HEK293 (cell line): ENCODE measurements around the gene PEPD.

Experiments used
- CTCF ChIA-PET: fragments of 350-600 bp; formaldehyde crosslinking; extraction: SDS; loops from one replicate; lab custom pipeline; 2021; ENCODE audit warnings: antibody characterized with exemption; lab: Yijun Ruan, JAX
- POLR2A ChIA-PET: fragments of 300-600 bp; formaldehyde crosslinking; extraction: SDS; loops from one replicate; lab custom pipeline; 2020; ENCODE audit warnings: antibody characterized with exemption, inconsistent platforms; lab: Yijun Ruan, JAX
- H3K27ac ChIP-seq: fragments of 200-500 bp; sonication (Bioruptor generic); 2 replicates; pipeline ENCODE4 v1.5.1; 2014; ENCODE audit warnings: low read depth, low read length, control low read depth, inconsistent platforms; ENCODE audit errors: extremely low read depth
- H3K36me3 ChIP-seq, 2 experiments: fragments of 200-500 bp in 1 of 2; sonication (Bioruptor generic) in 1 of 2; 1 replicate in 1 of 2; 2 replicates in 1 of 2; pipeline ENCODE4 v1.5.1; 2014 to 2017; ENCODE audit warnings: inconsistent platforms in 2 of 2, low read length in 2 of 2; ENCODE audit not compliant: control insufficient read depth in 2 of 2, insufficient read depth in 1 of 2
- H3K4me1 ChIP-seq: fragments of 200-500 bp; sonication (Bioruptor generic); 2 replicates; pipeline ENCODE4 v1.5.1; 2014; ENCODE audit warnings: mild to moderate bottlenecking, low read length, inconsistent platforms; ENCODE audit not compliant: control insufficient read depth, insufficient read depth
- H3K4me3 ChIP-seq: 2 replicates; pipeline ENCODE4 v1.5.1; 2011; ENCODE audit warnings: low read depth, mild to moderate bottlenecking, control low read depth, low read length, moderate library complexity
- H3K9me3 ChIP-seq: fragments of 200-500 bp; sonication (Bioruptor generic); 2 replicates; pipeline ENCODE4 v1.5.1; 2014; ENCODE audit warnings: low read depth, low read length, inconsistent platforms; ENCODE audit not compliant: control insufficient read depth, insufficient read depth
- ATF2 ChIP-seq: fragments of 450-650 bp; formaldehyde crosslinking; IDR thresholded peaks from 2 replicates; pipeline ENCODE4 v1.5.1; 2016; ENCODE audit warnings: missing biosample characterization, missing genetic modification characterization, low read depth
- HOXA7 ChIP-seq: sonication (generic); formaldehyde crosslinking; IDR thresholded peaks from 2 replicates; pipeline ENCODE4 v1.8.1; 2022; ENCODE audit warnings: missing genetic modification reagents, borderline replicate concordance
- KLF10 ChIP-seq: fragments of 450-650 bp; IDR thresholded peaks from 2 replicates; pipeline ENCODE4 v1.5.1; 2018; ENCODE audit warnings: missing biosample characterization, mild to moderate bottlenecking, missing genetic modification characterization
- KLF9 ChIP-seq: fragments of 450-650 bp; formaldehyde crosslinking; IDR thresholded peaks from 2 replicates; pipeline ENCODE4 v1.5.1; 2016; ENCODE audit warnings: missing biosample characterization, missing genetic modification characterization, low read depth
- OVOL3 ChIP-seq: fragments of 450-650 bp; formaldehyde crosslinking; IDR thresholded peaks from 2 replicates; pipeline ENCODE4 v1.5.1; 2016; ENCODE audit warnings: missing biosample characterization, missing genetic modification characterization
- PRDM2 ChIP-seq: fragments of 450-650 bp; formaldehyde crosslinking; IDR thresholded peaks from 2 replicates; pipeline ENCODE4 v1.5.1; 2016; ENCODE audit warnings: missing biosample characterization, missing genetic modification characterization, borderline replicate concordance
- SP3 ChIP-seq: fragments of 450-650 bp; formaldehyde crosslinking; IDR thresholded peaks from 2 replicates; pipeline ENCODE4 v1.5.1; 2016; ENCODE audit warnings: missing biosample characterization, missing genetic modification characterization
- WT1 ChIP-seq: fragments of 450-650 bp; formaldehyde crosslinking; IDR thresholded peaks from 2 replicates; pipeline ENCODE4 v1.5.1; 2016; ENCODE audit warnings: missing biosample characterization, missing genetic modification characterization
- ZBTB10 ChIP-seq: fragments of 450-650 bp; formaldehyde crosslinking; IDR thresholded peaks from 2 replicates; pipeline ENCODE4 v1.5.1; 2016; ENCODE audit warnings: missing biosample characterization, missing genetic modification characterization
- ZBTB21 ChIP-seq: fragments of 450-650 bp; formaldehyde crosslinking; IDR thresholded peaks from 2 replicates; pipeline ENCODE4 v1.5.1; 2017; ENCODE audit warnings: missing biosample characterization, missing genetic modification characterization
- ZBTB44 ChIP-seq: fragments of 450-650 bp; IDR thresholded peaks from 2 replicates; pipeline ENCODE4 v1.5.1; 2018; ENCODE audit warnings: missing biosample characterization, mild to moderate bottlenecking, missing genetic modification characterization
- ZNF132 ChIP-seq: fragments of 450-650 bp; formaldehyde crosslinking; IDR thresholded peaks from 2 replicates; pipeline ENCODE4 v1.5.1; 2017; ENCODE audit warnings: missing biosample characterization, missing genetic modification characterization, borderline replicate concordance
- ZNF133 ChIP-seq: fragments of 450-650 bp; formaldehyde crosslinking; IDR thresholded peaks from 2 replicates; pipeline ENCODE4 v1.5.1; 2016; ENCODE audit warnings: missing biosample characterization, missing genetic modification characterization
- ZNF202 ChIP-seq: fragments of 450-650 bp; formaldehyde crosslinking; IDR thresholded peaks from 2 replicates; pipeline ENCODE4 v1.5.1; 2016; ENCODE audit warnings: missing biosample characterization, missing genetic modification characterization, borderline replicate concordance
- ZNF211 ChIP-seq: fragments of 450-650 bp; formaldehyde crosslinking; IDR thresholded peaks from 2 replicates; pipeline ENCODE4 v1.5.1; 2016; ENCODE audit warnings: low read depth, missing biosample characterization, missing genetic modification characterization
- ZNF214 ChIP-seq: fragments of 450-650 bp; formaldehyde crosslinking; IDR thresholded peaks from 2 replicates; pipeline ENCODE4 v1.5.1; 2017; ENCODE audit warnings: missing biosample characterization, mild to moderate bottlenecking, missing genetic modification characterization, borderline replicate concordance
- ZNF302 ChIP-seq: fragments of 450-650 bp; formaldehyde crosslinking; IDR thresholded peaks from 2 replicates; pipeline ENCODE4 v1.5.1; 2016; ENCODE audit warnings: missing biosample characterization, missing genetic modification characterization, low read depth
- ZNF530 ChIP-seq: fragments of 450-650 bp; formaldehyde crosslinking; IDR thresholded peaks from 2 replicates; pipeline ENCODE4 v1.5.1; 2016; ENCODE audit warnings: low read depth, missing biosample characterization, missing genetic modification characterization
- ZNF660 ChIP-seq: fragments of 450-650 bp; IDR thresholded peaks from 2 replicates; pipeline ENCODE4 v1.5.1; 2018; ENCODE audit warnings: missing biosample characterization, mild to moderate bottlenecking, missing genetic modification characterization
- ZSCAN4 ChIP-seq: fragments of 450-650 bp; formaldehyde crosslinking; IDR thresholded peaks from 2 replicates; pipeline ENCODE4 v1.5.1; 2017; ENCODE audit warnings: missing biosample characterization, missing genetic modification characterization
- TF ChIP-seq, protein P1 (sequence below): IDR thresholded peaks from 2 replicates; pipeline ENCODE4 v1.6.1; 2011; ENCODE audit warnings: mild to moderate bottlenecking, low read depth, low read length, borderline replicate concordance

PEPD gene

GRCh38 chr19:33505148-33505547 is 16.4 kb downstream of the PEPD start:
- Histone ChIP-seq H3K27ac (no peak overlapping the region), H3K4me3 (no peak overlapping the region), H3K9me3 (no peaks in the 10 kb centered on the region), H3K4me1 (no peaks in the 10 kb centered on the region), H3K36me3 (peaks cover 6 to 20% of the 10 kb centered on the region in 2 experiments; a peak in 2 of 3 replicates)
- TF ChIP-seq KLF9 (no peak), ZNF211 (tag by site-specific recombination) (no peak), WT1 (tag by site-specific recombination) (no peak), ZBTB21 (tag by site-specific recombination) (no peak), ZNF660 (tag by site-specific recombination) (no peak), OVOL3 (tag by site-specific recombination) (no peak), KLF10 (tag by site-specific recombination) (no peak), ATF2 (tag by site-specific recombination) (no peak), ZNF133 (tag by site-specific recombination) (no peak), ZNF214 (tag by site-specific recombination) (no peak), ZSCAN4 (tag by site-specific recombination) (no peak)
- POLR2A ChIA-PET: no interaction called here
- CTCF ChIA-PET: no interaction called here

- Histone ChIP-seq H3K4me1 (no peaks in the 10 kb centered on the region), H3K27ac (no peak overlapping the region), H3K9me3 (no peaks in the 10 kb centered on the region), H3K4me3 (no peak overlapping the region), H3K36me3 (peaks cover 6 to 24% of the 10 kb centered on the region in 2 experiments; a peak in 2 of 3 replicates)
- POLR2A ChIA-PET: no interaction called here
- CTCF ChIA-PET: interaction anchor here (0.6 kb wide), 1 partner anchor 23 kb away, joined by 3 read pairs; no protein-coding TSS in a partner anchor
- TF ChIP-seq ZBTB44 (tag by site-specific recombination) (no peak), ZNF530 (tag by site-specific recombination) (no peak), ZNF202 (tag by site-specific recombination) (no peak), SP3 (tag by site-specific recombination) (no peak), ZBTB10 (tag by site-specific recombination) (no peak), ZNF302 (tag by site-specific recombination) (no peak), PRDM2 (tag by site-specific recombination) (no peak), HOXA7 (CRISPR knock-in tag) (no peak), ZNF132 (no peak)
- TF ChIP-seq, protein P1, sequence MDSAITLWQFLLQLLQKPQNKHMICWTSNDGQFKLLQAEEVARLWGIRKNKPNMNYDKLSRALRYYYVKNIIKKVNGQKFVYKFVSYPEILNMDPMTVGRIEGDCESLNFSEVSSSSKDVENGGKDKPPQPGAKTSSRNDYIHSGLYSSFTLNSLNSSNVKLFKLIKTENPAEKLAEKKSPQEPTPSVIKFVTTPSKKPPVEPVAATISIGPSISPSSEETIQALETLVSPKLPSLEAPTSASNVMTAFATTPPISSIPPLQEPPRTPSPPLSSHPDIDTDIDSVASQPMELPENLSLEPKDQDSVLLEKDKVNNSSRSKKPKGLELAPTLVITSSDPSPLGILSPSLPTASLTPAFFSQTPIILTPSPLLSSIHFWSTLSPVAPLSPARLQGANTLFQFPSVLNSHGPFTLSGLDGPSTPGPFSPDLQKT: no peak
Measured at GRCh38 chr19:33504058-33504444, 17.5 kb downstream of the PEPD start.
